ENCODE data around the gene ZNF554.

The ZNF554 gene

DNA sequence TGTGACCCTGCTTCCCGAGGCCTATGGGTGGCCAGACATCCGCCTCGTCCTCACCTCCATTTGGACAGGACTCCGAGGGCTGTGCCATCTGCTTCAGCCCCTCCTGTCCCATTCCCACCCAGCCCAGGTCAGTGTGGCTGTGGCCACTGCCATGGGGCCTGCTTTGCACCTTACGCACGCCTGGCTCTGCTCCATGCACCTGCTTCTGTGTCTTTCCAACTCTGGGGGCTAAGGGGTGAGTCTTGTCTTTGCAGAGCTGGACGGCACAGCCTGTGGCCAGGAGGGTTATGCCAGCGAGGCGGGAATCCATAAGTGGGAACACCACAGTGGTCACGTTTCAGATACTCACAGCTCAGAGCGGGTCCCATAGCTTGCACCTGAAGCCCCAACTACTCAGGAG is 5.2 kb upstream of the ZNF554 start:
- Histone ChIP-seq H3K36me3 (ENCODE audit: control insufficient read depth, low read length) (peaks cover 45% of the 10 kb centered on the region), H4K20me1 (ENCODE audit: control insufficient read depth, insufficient read depth, low read depth, low read length) (no peaks in the 10 kb centered on the region), H3K27ac (ENCODE audit: low read depth, low read length) (no peak overlapping the region), H3K9me2 (replicated peaks; ENCODE audit: control insufficient read depth, low read length) (no peaks in the 10 kb centered on the region), H3K4me1 (ENCODE audit: control insufficient read depth, low read length) (no peaks in the 10 kb centered on the region), H3K27me3 (ENCODE audit: control insufficient read depth, low read length) (no peaks in the 10 kb centered on the region), H3K79me2 (ENCODE audit: control insufficient read depth, low read length) (no peaks in the 10 kb centered on the region), H3K4me2 (ENCODE audit: low read length) (no peak overlapping the region), H3K9me3 (ENCODE audit: control insufficient read depth, insufficient read depth, low read length) (no peaks in the 10 kb centered on the region), H3F3A (ENCODE audit: control insufficient read depth, insufficient read depth) (no peaks in the 10 kb centered on the region; the same call in 1 of the 2 replicates), H3K4me3 (ENCODE audit: low read length) (no peak overlapping the region)
- TF ChIP-seq EZH2phosphoT487 (IDR thresholded peaks at IDR 0.05; ENCODE audit: borderline replicate concordance, low read length) = no peak
- TF ChIP-seq, protein P1, sequence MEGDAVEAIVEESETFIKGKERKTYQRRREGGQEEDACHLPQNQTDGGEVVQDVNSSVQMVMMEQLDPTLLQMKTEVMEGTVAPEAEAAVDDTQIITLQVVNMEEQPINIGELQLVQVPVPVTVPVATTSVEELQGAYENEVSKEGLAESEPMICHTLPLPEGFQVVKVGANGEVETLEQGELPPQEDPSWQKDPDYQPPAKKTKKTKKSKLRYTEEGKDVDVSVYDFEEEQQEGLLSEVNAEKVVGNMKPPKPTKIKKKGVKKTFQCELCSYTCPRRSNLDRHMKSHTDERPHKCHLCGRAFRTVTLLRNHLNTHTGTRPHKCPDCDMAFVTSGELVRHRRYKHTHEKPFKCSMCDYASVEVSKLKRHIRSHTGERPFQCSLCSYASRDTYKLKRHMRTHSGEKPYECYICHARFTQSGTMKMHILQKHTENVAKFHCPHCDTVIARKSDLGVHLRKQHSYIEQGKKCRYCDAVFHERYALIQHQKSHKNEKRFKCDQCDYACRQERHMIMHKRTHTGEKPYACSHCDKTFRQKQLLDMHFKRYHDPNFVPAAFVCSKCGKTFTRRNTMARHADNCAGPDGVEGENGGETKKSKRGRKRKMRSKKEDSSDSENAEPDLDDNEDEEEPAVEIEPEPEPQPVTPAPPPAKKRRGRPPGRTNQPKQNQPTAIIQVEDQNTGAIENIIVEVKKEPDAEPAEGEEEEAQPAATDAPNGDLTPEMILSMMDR (IDR thresholded peaks at IDR 0.05; ENCODE audit: low read depth, low read length, poor library complexity, severe bottlenecking) = no peak

DNA sequence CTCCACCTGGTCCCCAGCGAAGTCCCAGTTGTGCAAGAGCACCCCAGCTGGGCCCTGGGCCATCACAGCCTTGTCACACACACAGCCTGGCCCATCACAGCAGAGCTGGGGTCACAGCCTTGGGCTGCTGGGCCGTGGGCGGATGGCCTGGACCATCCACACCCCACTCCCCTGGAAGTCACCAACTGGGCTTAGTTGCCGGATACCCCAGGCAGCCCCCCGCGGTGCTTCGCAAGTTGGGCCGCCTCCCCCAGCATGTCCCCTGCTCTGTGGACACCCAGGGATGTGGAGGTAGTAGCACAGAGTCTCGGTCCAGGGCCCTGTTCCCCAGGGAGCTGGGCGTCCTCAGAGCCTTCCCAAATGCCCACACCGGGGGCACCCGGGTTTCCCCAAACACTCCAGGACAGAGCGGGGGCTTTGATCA is 4.5 kb upstream of the ZNF554 start:
- Histone ChIP-seq H3K4me3 (ENCODE audit: low read length) (no peak overlapping the region), H3K9me2 (replicated peaks; ENCODE audit: control insufficient read depth, low read length) (no peaks in the 10 kb centered on the region), H3K79me2 (ENCODE audit: control insufficient read depth, low read length) (0 out of 2 replicates have a peak, but pooled peaks cover 2% of the 10 kb centered on the region), H3K4me2 (ENCODE audit: low read length) (no peak overlapping the region), H3K9me3 (ENCODE audit: control insufficient read depth, insufficient read depth, low read length) (no peaks in the 10 kb centered on the region), H4K20me1 (ENCODE audit: control insufficient read depth, insufficient read depth, low read depth, low read length) (no peaks in the 10 kb centered on the region), H3K4me1 (ENCODE audit: control insufficient read depth, low read length) (peaks cover 2% of the 10 kb centered on the region; the same call in 1 of the 2 replicates), H3F3A (ENCODE audit: control insufficient read depth, insufficient read depth) (no peaks in the 10 kb centered on the region; the same call in 1 of the 2 replicates), H3K27me3 (ENCODE audit: control insufficient read depth, low read length) (no peaks in the 10 kb centered on the region), H3K27ac (ENCODE audit: low read depth, low read length) (no peak overlapping the region), H3K36me3 (ENCODE audit: control insufficient read depth, low read length) (peaks cover 40% of the 10 kb centered on the region)
- TF ChIP-seq EZH2phosphoT487 (IDR thresholded peaks at IDR 0.05; ENCODE audit: borderline replicate concordance, low read length) = no peak
- TF ChIP-seq, protein P1 (IDR thresholded peaks at IDR 0.05; ENCODE audit: low read depth, low read length, poor library complexity, severe bottlenecking) = no peak

DNA sequence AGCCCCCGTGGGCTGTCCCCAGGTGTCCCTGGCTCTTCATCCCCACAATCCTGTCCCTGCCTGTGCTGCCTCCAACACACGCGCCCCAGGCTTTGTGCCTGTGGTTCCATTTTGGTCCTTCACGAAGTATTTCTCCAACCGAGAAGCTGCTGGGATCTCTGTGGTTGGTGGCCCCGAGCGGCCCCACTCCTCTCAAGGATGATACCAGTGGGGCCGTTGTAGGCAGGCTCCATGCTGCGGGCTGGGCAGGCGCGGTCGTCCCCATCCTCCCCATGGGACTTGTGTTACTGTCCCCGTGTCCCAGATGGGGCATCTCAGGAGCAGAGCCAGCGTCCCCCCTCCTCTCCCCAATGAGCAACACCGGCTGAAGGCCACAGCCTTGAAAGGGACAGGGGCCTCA is 3.7 kb upstream of the ZNF554 start:
- Histone ChIP-seq H3K9me3 (ENCODE audit: control insufficient read depth, insufficient read depth, low read length) (no peaks in the 10 kb centered on the region), H3K4me3 (ENCODE audit: low read length) (no peak overlapping the region), H4K20me1 (ENCODE audit: control insufficient read depth, insufficient read depth, low read depth, low read length) (no peaks in the 10 kb centered on the region), H3K4me2 (ENCODE audit: low read length) (no peak overlapping the region), H3F3A (ENCODE audit: control insufficient read depth, insufficient read depth) (no peaks in the 10 kb centered on the region; the same call in 1 of the 2 replicates), H3K27ac (ENCODE audit: low read depth, low read length) (no peak overlapping the region), H3K27me3 (ENCODE audit: control insufficient read depth, low read length) (no peaks in the 10 kb centered on the region), H3K4me1 (ENCODE audit: control insufficient read depth, low read length) (peaks cover 4% of the 10 kb centered on the region; the same call in 1 of the 2 replicates), H3K9me2 (replicated peaks; ENCODE audit: control insufficient read depth, low read length) (no peaks in the 10 kb centered on the region), H3K36me3 (ENCODE audit: control insufficient read depth, low read length) (peaks cover 33% of the 10 kb centered on the region), H3K79me2 (ENCODE audit: control insufficient read depth, low read length) (0 out of 2 replicates have a peak, but pooled peaks cover 4% of the 10 kb centered on the region)
- TF ChIP-seq EZH2phosphoT487 (IDR thresholded peaks at IDR 0.05; ENCODE audit: borderline replicate concordance, low read length) = no peak
- TF ChIP-seq, protein P1 (IDR thresholded peaks at IDR 0.05; ENCODE audit: low read depth, low read length, poor library complexity, severe bottlenecking) = no peak

Data from DOHH2 (cell line).